Naive thymus-derived CD4-positive, alpha-beta T cell (primary cell): ENCODE data around the gene MAP2K5. TPM values are rescaled to one million over a fixed set of nuclear protein-coding genes. Genes with fewer than 3 reads are reported as not detected.

Source experiments
- ATAC-seq: fragments of 150-1000 bp; cut with Tn5 transposase; 2 replicates; pipeline ENCODE4 v1.10.0; 2021; ENCODE audit warnings: mild to moderate bottlenecking, moderate library complexity
- CTCF ChIA-PET: fragments of 350-600 bp; sonication (Branson Sonifier 250); formaldehyde crosslinking; loops from one replicate; lab custom pipeline; 2021; ENCODE audit warnings: antibody characterized with exemption; lab: Charles Lee
- POLR2A ChIA-PET: fragments of 350-600 bp; sonication (Branson Sonifier 250); formaldehyde crosslinking; loops from one replicate; lab custom pipeline; 2021; ENCODE audit warnings: antibody characterized with exemption, inconsistent platforms; lab: Charles Lee
- DNase-seq, 9 donors: peaks; one replicate each; pipeline versions ENCODE4 v3.0.0 to v3.0.0-alpha.2; 2020 to 2022; ENCODE audit warnings: mixed read lengths in 1 of 9
- H3K27ac ChIP-seq: one replicate; pipeline ENCODE4 v1.7.0; 2013; ENCODE audit warnings: mild to moderate bottlenecking, low read depth, low read length, moderate library complexity
- H3K27me3 ChIP-seq, 2 donors: one replicate each; pipeline ENCODE4 v1.7.0; 2013; ENCODE audit warnings: low read length in 2 of 2, mild to moderate bottlenecking in 2 of 2, moderate library complexity in 2 of 2; ENCODE audit not compliant: control insufficient read depth in 2 of 2, insufficient read depth in 2 of 2
- H3K36me3 ChIP-seq, 3 experiments: 1 replicate in 2 of 3; 2 replicates in 1 of 3; pipeline ENCODE4 v1.7.0; 2013; ENCODE audit warnings: low read length in 3 of 3, mild to moderate bottlenecking in 3 of 3, moderate library complexity in 1 of 3; ENCODE audit not compliant: insufficient read depth in 3 of 3, control insufficient read depth in 2 of 3
- H3K4me1 ChIP-seq, 2 donors: one replicate each; pipeline ENCODE4 v1.7.0; 2013; ENCODE audit warnings: low read length in 2 of 2, mild to moderate bottlenecking in 2 of 2, moderate library complexity in 1 of 2; ENCODE audit not compliant: control insufficient read depth in 2 of 2, insufficient read depth in 2 of 2
- H3K4me3 ChIP-seq: 2 replicates; pipeline ENCODE4 v1.7.0; 2013; ENCODE audit warnings: mild to moderate bottlenecking, low read length
- H3K9me3 ChIP-seq, 3 experiments: 1 replicate in 2 of 3; 2 replicates in 1 of 3; pipeline ENCODE4 v1.7.0; 2013; ENCODE audit warnings: low read length in 3 of 3; ENCODE audit not compliant: control insufficient read depth in 2 of 3
- H3K27ac Mint-ChIP-seq, 9 donors: one replicate each; pipeline ENCODE4 v1.8.0; 2020 to 2022; ENCODE audit warnings: mixed read lengths in 9 of 9, mild to moderate bottlenecking in 8 of 9, moderate library complexity in 5 of 9, inconsistent platforms in 2 of 9
- H3K27me3 Mint-ChIP-seq, 5 donors: one replicate each; pipeline ENCODE4 v1.8.0; 2021 to 2022; ENCODE audit warnings: mixed read lengths in 5 of 5, mild to moderate bottlenecking in 1 of 5
- H3K36me3 Mint-ChIP-seq, 5 donors: one replicate each; pipeline ENCODE4 v1.8.0; 2020 to 2022; ENCODE audit warnings: mixed read lengths in 5 of 5, mild to moderate bottlenecking in 3 of 5, inconsistent platforms in 1 of 5
- H3K4me1 Mint-ChIP-seq, 7 donors: one replicate each; pipeline ENCODE4 v1.8.0; 2020 to 2022; ENCODE audit warnings: mixed read lengths in 7 of 7, mild to moderate bottlenecking in 3 of 7, inconsistent platforms in 1 of 7
- H3K4me3 Mint-ChIP-seq, 10 donors: one replicate each; pipeline ENCODE4 v1.8.0; 2020 to 2022; ENCODE audit warnings: mild to moderate bottlenecking in 10 of 10, mixed read lengths in 10 of 10, moderate library complexity in 6 of 10, inconsistent platforms in 2 of 10
- H3K9me3 Mint-ChIP-seq, 11 donors: one replicate each; pipeline ENCODE4 v1.8.0; 2020 to 2022; ENCODE audit warnings: mixed read lengths in 11 of 11, mild to moderate bottlenecking in 4 of 11, inconsistent platforms in 1 of 11, moderate library complexity in 1 of 11
- intact Hi-C, 2 donors: fragments of 100-400 bp; cut with micrococcal nuclease; formaldehyde crosslinking; loops; one replicate each; pipeline ENCODE4 v1.15.1; 2023
- polyA plus RNA-seq, 2 donors: library from polyadenylated mRNA; unstranded; fragments of 300-500 nt; fragmentation: Illumina TruSeq; gene quantifications; one replicate each; pipeline ENCODE4 v1.2.3, GENCODE V29; 2021
- total RNA-seq, 6 experiments: library from RNA in 5 of 6; stranded (reverse) in 5 of 6; gene quantifications; 1 replicate in 5 of 6; 2 replicates in 1 of 6; pipeline ENCODE4 v1.2.3 and lab custom pipeline; 2021 to 2026

Gene MAP2K5
- total and polyA plus RNA-seq, 7 experiments from 2014 or later, result 22.7 to 43.4 (median 33.9) TPM

- Mint-ChIP-seq H3K4me1 (peaks cover 4 to 28% (median 16%) of the 10 kb centered on the region in 7 donors), H3K4me3 (no peak overlapping the region), H3K9me3 (peaks cover 0 to 6% (median 0%) of the 10 kb centered on the region in 11 donors), H3K27me3 (no peaks in the 10 kb centered on the region), H3K36me3 (peaks cover 27 to 68% (median 50%) of the 10 kb centered on the region in 5 donors), H3K27ac (peak overlapping the region in 2 of 9 donors; percentile 20 to 32)
- no peak overlapping the region for H3K4me3 ChIP-seq
- peaks cover 0 to 6% of the 10 kb centered on the region in 2 donors for H3K4me1 ChIP-seq
- DNase-seq (no peak), ATAC-seq (no peak)
- intact Hi-C loops, result loop anchor here in 1 of 2 donors (10.0 kb wide), 1 partner anchor 54 kb away; no protein-coding TSS in a partner anchor
- H3K27ac ChIP-seq, result no peak overlapping the region
- POLR2A ChIA-PET, result interaction anchor here (1.3 kb wide), 1 partner anchor 34 kb away, joined by 4 read pairs; no protein-coding TSS in a partner anchor
- H3K27me3 ChIP-seq, result no peaks in the 10 kb centered on the region
- H3K9me3 ChIP-seq, result no peaks in the 10 kb centered on the region
- CTCF ChIA-PET, result no interaction called here
- peaks cover 0 to 14% (median 0%) of the 10 kb centered on the region in 3 experiments for H3K36me3 ChIP-seq
These were observed 16.0 kb downstream of the MAP2K5 start for GRCh38 chr15:67558502-67558901.

GRCh38 chr15:67559158-67559557 lies 16.7 kb downstream of the MAP2K5 start:
- Mint-ChIP-seq H3K4me1 (peaks cover 10 to 30% (median 17%) of the 10 kb centered on the region in 7 donors), H3K27me3 (no peaks in the 10 kb centered on the region), H3K27ac (no peak overlapping the region), H3K9me3 (peaks cover 0 to 6% (median 0%) of the 10 kb centered on the region in 11 donors), H3K4me3 (no peak overlapping the region), H3K36me3 (peaks cover 27 to 74% (median 49%) of the 10 kb centered on the region in 5 donors)
- intact Hi-C loops, result loop anchor here in 1 of 2 donors (10.0 kb wide), 1 partner anchor 54 kb away; no protein-coding TSS in a partner anchor
- Histone ChIP-seq H3K36me3 (peaks cover 0 to 14% (median 0%) of the 10 kb centered on the region in 3 experiments), H3K4me1 (peaks cover 0 to 6% of the 10 kb centered on the region in 2 donors), H3K27ac (no peak overlapping the region), H3K4me3 (no peak overlapping the region), H3K27me3 (no peaks in the 10 kb centered on the region), H3K9me3 (no peaks in the 10 kb centered on the region)
- POLR2A ChIA-PET, result interaction anchor here (1.3 kb wide), 1 partner anchor 34 kb away, joined by 4 read pairs; no protein-coding TSS in a partner anchor
- ATAC-seq (no peak), DNase-seq (no peak)
- CTCF ChIA-PET, result no interaction called here

- ChIA-PET POLR2A (interaction anchor here (1.3 kb wide), 1 partner anchor 35 kb away, joined by 4 read pairs; no protein-coding TSS in a partner anchor), CTCF (no interaction called here)
- ATAC-seq (no peak), DNase-seq (no peak)
- Histone ChIP-seq H3K4me3 (no peak overlapping the region), H3K27me3 (no peaks in the 10 kb centered on the region), H3K36me3 (peaks cover 0 to 14% (median 0%) of the 10 kb centered on the region in 3 experiments), H3K27ac (no peak overlapping the region), H3K9me3 (no peaks in the 10 kb centered on the region), H3K4me1 (peaks cover 0 to 6% of the 10 kb centered on the region in 2 donors)
- peaks cover 26 to 74% (median 45%) of the 10 kb centered on the region in 5 donors for H3K36me3 Mint-ChIP-seq
- no peak overlapping the region for H3K4me3 Mint-ChIP-seq
- H3K9me3 Mint-ChIP-seq, result peaks cover 0 to 6% (median 0%) of the 10 kb centered on the region in 11 donors
- peaks cover 15 to 33% (median 21%) of the 10 kb centered on the region in 7 donors for H3K4me1 Mint-ChIP-seq
- no peaks in the 10 kb centered on the region for H3K27me3 Mint-ChIP-seq
- intact Hi-C loops, result loop anchor here in 1 of 2 donors (10.0 kb wide), 1 partner anchor 55 kb away; no protein-coding TSS in a partner anchor
- H3K27ac Mint-ChIP-seq, result no peak overlapping the region
These were observed 17.1 kb downstream of the MAP2K5 start for GRCh38 chr15:67559576-67559975.

- Mint-ChIP-seq H3K27ac (no peak overlapping the region), H3K36me3 (peaks cover 21 to 70% (median 38%) of the 10 kb centered on the region in 5 donors), H3K4me1 (peaks cover 20 to 31% (median 26%) of the 10 kb centered on the region in 7 donors), H3K9me3 (peaks cover 0 to 6% (median 0%) of the 10 kb centered on the region in 11 donors), H3K4me3 (no peak overlapping the region), H3K27me3 (no peaks in the 10 kb centered on the region)
- no peaks in the 10 kb centered on the region for H3K27me3 ChIP-seq
- intact Hi-C loops, result no loop called here
- peaks cover 0 to 14% (median 0%) of the 10 kb centered on the region in 3 experiments for H3K36me3 ChIP-seq
- peaks cover 0 to 6% of the 10 kb centered on the region in 2 donors for H3K4me1 ChIP-seq
- ChIA-PET CTCF (no interaction called here), POLR2A (no interaction called here)
- no peak overlapping the region for H3K27ac ChIP-seq
- no peak for ATAC-seq
- no peak for DNase-seq
- H3K4me3 ChIP-seq, result no peak overlapping the region
- no peaks in the 10 kb centered on the region for H3K9me3 ChIP-seq
These were observed 17.8 kb downstream of the MAP2K5 start for GRCh38 chr15:67560320-67560719.

GRCh38 chr15:67563092-67563491 lies 20.6 kb downstream of the MAP2K5 start:
- Mint-ChIP-seq H3K27ac (no peak overlapping the region), H3K9me3 (peaks cover 0 to 6% (median 0%) of the 10 kb centered on the region in 11 donors), H3K36me3 (peaks cover 21 to 65% (median 30%) of the 10 kb centered on the region in 5 donors), H3K4me3 (no peak overlapping the region), H3K27me3 (no peaks in the 10 kb centered on the region), H3K4me1 (peaks cover 17 to 31% (median 21%) of the 10 kb centered on the region in 7 donors)
- POLR2A ChIA-PET, result no interaction called here
- no peaks in the 10 kb centered on the region for H3K4me1 ChIP-seq
- intact Hi-C loops, result no loop called here
- no peaks in the 10 kb centered on the region for H3K9me3 ChIP-seq
- H3K27me3 ChIP-seq, result no peaks in the 10 kb centered on the region
- H3K4me3 ChIP-seq, result no peak overlapping the region
- ATAC-seq (no peak), DNase-seq (no peak)
- CTCF ChIA-PET, result no interaction called here
- peaks cover 0 to 8% (median 0%) of the 10 kb centered on the region in 3 experiments for H3K36me3 ChIP-seq
- no peak overlapping the region for H3K27ac ChIP-seq

GRCh38 chr15:67564021-67564967 lies 21.8 kb downstream of the MAP2K5 start:
- Histone ChIP-seq H3K4me1 (no peaks in the 10 kb centered on the region), H3K4me3 (no peak overlapping the region), H3K9me3 (no peaks in the 10 kb centered on the region), H3K27ac (no peak overlapping the region), H3K27me3 (no peaks in the 10 kb centered on the region), H3K36me3 (peaks cover 0 to 1% (median 0%) of the 10 kb centered on the region in 3 experiments)
- H3K4me1 Mint-ChIP-seq, result peaks cover 15 to 28% (median 20%) of the 10 kb centered on the region in 7 donors
- ATAC-seq (peak; percentile 10), DNase-seq (no peak)
- no peaks in the 10 kb centered on the region for H3K27me3 Mint-ChIP-seq
- ChIA-PET CTCF (interaction anchor here (0.7 kb wide), 1 partner anchor 23 kb away, joined by 3 read pairs; no protein-coding TSS in a partner anchor), POLR2A (no interaction called here)
- peak overlapping the region in 1 of 9 donors; percentile 5 for H3K27ac Mint-ChIP-seq
- intact Hi-C loops, result no loop called here
- H3K4me3 Mint-ChIP-seq, result no peak overlapping the region
- no peaks in the 10 kb centered on the region for H3K9me3 Mint-ChIP-seq
- peaks cover 10 to 58% (median 20%) of the 10 kb centered on the region in 5 donors for H3K36me3 Mint-ChIP-seq
